Lower leg skin (tissue), 4 donors: ENCODE data around the gene TERT. TPM values are rescaled to one million over a fixed set of nuclear protein-coding genes. Genes with fewer than 3 reads are reported as not detected.
"Not testable (repeated sequence)": the region's sequence is repeated elsewhere in the genome, so short reads cannot be mapped to it uniquely, and the experiment has no call there.

ENCODE experiments used
- DNase-seq, 2 donors: peaks; one replicate each; pipeline ENCODE4 v3.0.0-alpha.2; 2019; ENCODE audit warnings: low spot score in 2 of 2
- H3K4me3 ChIP-seq: fragments of 200-600 bp; sonication (generic); 2 replicates; pipeline ENCODE4 v1.5.1; 2017; ENCODE audit warnings: mild to moderate bottlenecking, low read depth; ENCODE audit not compliant: poor library complexity, severe bottlenecking
- POLR2A ChIP-seq, 2 donors: fragments of 450-650 bp; IDR thresholded peaks; one replicate each; pipeline ENCODE4 v1.6.1; 2016 to 2017; ENCODE audit warnings: antibody characterized with exemption in 2 of 2, mild to moderate bottlenecking in 1 of 2, moderate library complexity in 1 of 2
- WGBS, 2 donors: methylation state at CpG; one replicate each; pipeline ENCODE4 v1.1.5; 2018; 5-methylcytosine and 5-hydroxymethylcytosine counted together
- intact Hi-C: fragments of 100-400 bp; cut with DNase I; formaldehyde crosslinking; loops from one replicate; pipeline ENCODE4 v1.15.0; 2023; ENCODE audit warnings: low total_unique reads
- total RNA-seq, 4 donors: library from RNA; depleted of rRNA; stranded (reverse); fragments of >200 nt; gene quantifications; one replicate each; pipeline ENCODE4 v1.1.0, GENCODE V29; 2016
- TF ChIP-seq, protein P1 (sequence below), 3 donors: fragments of 450-650 bp; IDR thresholded peaks; one replicate each; pipeline ENCODE4 v1.5.1; 2016; ENCODE audit warnings: antibody characterized with exemption in 3 of 3, mild to moderate bottlenecking in 3 of 3, moderate library complexity in 2 of 3

Gene TERT
- total RNA-seq, 4 donors from 2014 or later = 0.13 to 0.38 TPM; not detected in 2

DNA sequence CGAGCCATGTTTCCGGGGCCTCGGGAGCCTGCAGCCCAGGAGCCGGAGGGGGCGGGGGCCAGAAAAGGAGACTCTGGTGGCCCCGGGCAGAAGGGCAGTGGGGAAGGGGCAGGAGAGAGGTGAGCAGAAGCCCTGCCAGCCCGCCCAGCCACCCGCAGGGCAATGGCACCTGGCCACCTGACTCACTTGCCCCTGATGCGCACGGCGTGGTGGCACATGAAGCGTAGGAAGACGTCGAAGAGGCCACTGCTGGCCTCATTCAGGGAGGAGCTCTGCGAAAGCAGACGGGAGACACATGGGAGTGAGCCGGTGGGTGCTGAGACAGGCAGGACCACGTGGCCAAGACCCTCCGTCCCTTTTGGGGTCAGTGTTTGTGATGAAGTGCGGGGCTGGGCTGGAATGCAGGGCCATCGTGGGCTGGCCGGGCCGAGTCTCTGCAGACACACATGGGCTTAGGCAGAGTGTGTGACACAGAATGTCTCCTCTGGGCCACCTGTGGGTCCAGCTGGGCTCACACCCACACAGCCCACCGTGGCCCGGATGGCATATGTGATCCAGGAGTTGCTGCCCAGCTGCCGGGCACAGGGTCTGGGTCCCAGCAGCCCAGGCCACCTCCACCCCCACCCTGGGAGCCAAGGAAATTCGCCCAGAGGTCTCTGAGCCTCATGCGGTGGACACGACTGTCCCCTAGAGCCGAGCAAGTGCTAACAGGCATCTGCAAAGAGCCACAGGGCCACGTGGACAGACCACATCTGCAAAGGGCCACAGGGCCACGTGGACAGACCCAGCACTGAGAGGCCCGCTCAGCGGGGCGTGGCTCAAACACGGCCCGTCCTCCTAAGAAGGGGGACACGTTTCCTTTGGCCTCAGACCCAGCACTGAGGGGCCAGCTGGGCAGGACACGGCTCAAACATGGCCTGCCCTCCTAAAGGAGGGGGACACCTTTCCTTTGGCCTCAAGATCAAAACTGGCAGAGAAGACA is 23.6 kb downstream of the TERT start:
- TF ChIP-seq, protein P1, sequence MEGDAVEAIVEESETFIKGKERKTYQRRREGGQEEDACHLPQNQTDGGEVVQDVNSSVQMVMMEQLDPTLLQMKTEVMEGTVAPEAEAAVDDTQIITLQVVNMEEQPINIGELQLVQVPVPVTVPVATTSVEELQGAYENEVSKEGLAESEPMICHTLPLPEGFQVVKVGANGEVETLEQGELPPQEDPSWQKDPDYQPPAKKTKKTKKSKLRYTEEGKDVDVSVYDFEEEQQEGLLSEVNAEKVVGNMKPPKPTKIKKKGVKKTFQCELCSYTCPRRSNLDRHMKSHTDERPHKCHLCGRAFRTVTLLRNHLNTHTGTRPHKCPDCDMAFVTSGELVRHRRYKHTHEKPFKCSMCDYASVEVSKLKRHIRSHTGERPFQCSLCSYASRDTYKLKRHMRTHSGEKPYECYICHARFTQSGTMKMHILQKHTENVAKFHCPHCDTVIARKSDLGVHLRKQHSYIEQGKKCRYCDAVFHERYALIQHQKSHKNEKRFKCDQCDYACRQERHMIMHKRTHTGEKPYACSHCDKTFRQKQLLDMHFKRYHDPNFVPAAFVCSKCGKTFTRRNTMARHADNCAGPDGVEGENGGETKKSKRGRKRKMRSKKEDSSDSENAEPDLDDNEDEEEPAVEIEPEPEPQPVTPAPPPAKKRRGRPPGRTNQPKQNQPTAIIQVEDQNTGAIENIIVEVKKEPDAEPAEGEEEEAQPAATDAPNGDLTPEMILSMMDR (IDR thresholded peaks at IDR 0.05) = no peak
- no peak for TF ChIP-seq POLR2A (IDR thresholded peaks at IDR 0.05)
- WGBS, 2 donors = 90 to 92% methylated on average over 33 to 39 of the region's 39 CpGs
- no peak for DNase-seq
- H3K4me3 ChIP-seq = no peak overlapping the region
- intact Hi-C loops = no loop called here

DNA sequence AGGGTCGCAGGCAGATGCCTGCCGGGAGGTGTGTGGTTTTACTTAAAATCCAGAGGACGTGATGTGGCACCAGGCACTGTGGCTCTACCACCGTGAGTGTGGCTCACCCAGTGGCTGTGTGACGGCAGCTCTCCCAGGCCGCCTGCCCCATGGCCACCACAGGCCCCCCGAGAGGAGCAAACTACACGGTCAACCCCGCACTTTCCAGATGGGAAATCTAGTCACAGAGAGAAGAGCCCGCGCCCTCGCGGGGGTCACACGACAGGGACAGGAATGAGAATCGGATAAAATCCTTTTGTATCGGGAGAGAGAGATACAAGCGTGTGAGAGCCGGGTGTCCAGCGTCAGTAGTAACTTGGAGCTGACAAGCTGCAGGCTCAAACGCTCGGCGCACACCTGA is 24.4 kb downstream of the TERT start:
- H3K4me3 ChIP-seq = no peak overlapping the region
- no peak for DNase-seq
- WGBS, 2 donors = 92 to 93% methylated on average over 22 of the region's 22 CpGs
- intact Hi-C loops = no loop called here
- TF ChIP-seq, protein P1 (IDR thresholded peaks at IDR 0.05) = no peak
- TF ChIP-seq POLR2A (IDR thresholded peaks at IDR 0.05) = no peak

DNA sequence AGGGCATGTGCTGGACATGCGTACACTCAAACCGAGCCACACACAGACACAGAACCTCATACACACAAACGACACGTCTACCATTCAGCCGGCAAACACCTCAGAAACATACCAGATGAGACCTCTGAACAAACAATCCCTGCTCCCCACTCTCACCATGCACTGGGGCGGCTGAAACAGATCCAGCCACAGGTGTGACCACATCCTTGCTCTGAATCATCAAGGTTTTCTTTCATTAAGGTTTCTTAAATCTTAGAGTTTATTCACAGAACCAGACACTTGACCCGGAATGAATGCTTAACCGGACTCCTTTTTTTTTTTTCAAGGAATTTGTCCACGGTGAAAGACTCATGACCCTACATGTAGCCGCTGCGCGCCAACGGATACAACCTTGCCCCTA is 26.2 kb downstream of the TERT start:
- TF ChIP-seq POLR2A (IDR thresholded peaks at IDR 0.05) = no peak
- TF ChIP-seq, protein P1 (IDR thresholded peaks at IDR 0.05) = no peak
- 83 to 89% methylated on average over 13 of the region's 13 CpGs for WGBS, 2 donors
- H3K4me3 ChIP-seq = no peak overlapping the region
- no peak for DNase-seq
- intact Hi-C loops = no loop called here

DNA sequence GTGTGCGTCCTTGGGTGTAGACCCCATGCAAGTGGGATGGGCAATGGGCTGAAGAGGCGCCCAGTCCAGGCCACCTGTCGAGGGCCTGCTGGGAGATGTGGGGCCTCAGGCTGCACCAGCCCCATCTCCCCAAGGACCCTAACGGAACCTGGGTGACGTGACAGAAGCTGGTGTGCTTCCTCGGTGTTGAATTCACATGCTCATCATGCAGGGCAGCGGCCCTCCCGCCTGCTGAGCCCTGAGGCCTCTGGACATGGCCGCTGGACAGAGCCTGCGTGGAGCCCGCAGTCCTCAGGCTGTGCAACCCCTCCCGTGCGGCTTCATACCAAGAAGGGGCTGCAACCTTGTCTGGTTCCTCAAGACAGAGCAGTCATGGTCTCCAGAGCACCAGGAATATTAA is 26.8 kb downstream of the TERT start:
- no peak for TF ChIP-seq POLR2A (IDR thresholded peaks at IDR 0.05)
- TF ChIP-seq, protein P1 (IDR thresholded peaks at IDR 0.05) = no peak
- no peak for DNase-seq
- intact Hi-C loops = no loop called here
- WGBS, 2 donors = 87 to 91% methylated on average over 10 to 11 of the region's 13 CpGs
- no peak overlapping the region for H3K4me3 ChIP-seq

DNA sequence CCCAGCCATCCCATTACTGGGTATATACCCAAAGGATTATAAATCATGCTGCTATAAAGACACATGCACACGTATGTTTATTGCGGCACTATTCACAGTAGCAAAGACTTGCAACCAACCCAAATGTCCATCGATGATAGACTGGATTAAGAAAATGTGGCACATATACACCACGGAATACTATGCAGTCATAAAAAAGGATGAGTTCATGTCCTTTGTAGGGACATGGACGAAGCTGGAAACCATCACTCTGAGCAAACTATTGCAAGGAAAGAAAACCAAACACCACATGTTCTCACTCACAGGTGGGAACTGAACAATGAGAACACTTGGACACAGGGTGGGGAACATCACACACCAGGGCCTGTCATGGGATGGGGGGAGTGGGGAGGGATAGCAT is 27.4 kb downstream of the TERT start:
- WGBS, 2 donors = 94% methylated on average over 5 of the region's 5 CpGs
- H3K4me3 ChIP-seq, intact Hi-C loops, DNase-seq: not testable (repeated sequence)

DNA sequence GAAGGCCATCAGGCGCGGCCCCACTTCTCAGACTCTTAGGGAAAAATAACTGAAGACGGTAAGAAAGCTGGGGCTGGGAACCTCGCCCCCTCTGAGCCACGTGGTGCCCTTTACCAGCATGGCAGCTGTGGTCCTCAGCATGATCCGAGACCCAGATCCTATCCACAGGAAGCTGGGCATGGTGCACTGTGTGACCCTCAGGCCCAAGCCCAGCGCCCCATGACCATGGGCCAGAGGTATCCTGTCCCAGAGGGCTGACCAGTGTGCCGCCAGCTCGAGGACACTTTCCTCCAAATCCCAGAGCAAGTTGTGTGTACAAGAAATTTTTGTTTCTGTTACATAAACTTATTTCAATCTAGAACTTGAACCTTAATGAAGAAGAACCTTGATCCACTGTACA is 28.1 kb downstream of the TERT start:
- H3K4me3 ChIP-seq = no peak overlapping the region
- DNase-seq = no peak
- 86 to 87% methylated on average over 9 of the region's 9 CpGs for WGBS, 2 donors
- intact Hi-C loops = no loop called here
- no peak for TF ChIP-seq POLR2A (IDR thresholded peaks at IDR 0.05)
- TF ChIP-seq, protein P1 (IDR thresholded peaks at IDR 0.05) = no peak
